Activated CD4-positive, alpha-beta memory T cell treated with anti-CD3 and anti-CD28 coated beads, Interleukin-2, amount 10 ng/mL, durations not matched to agents 7 days and 5 days (primary cell): ENCODE results near the gene PRPF40B. TPM values are rescaled to one million over a fixed set of nuclear protein-coding genes. Genes with fewer than 3 reads are reported as not detected.

ENCODE experiments used
- CTCF ChIA-PET: fragments of 350-600 bp; sonication (Branson Sonifier 250); formaldehyde crosslinking; loops from one replicate; lab custom pipeline; 2021; ENCODE audit warnings: antibody characterized with exemption, inconsistent platforms; lab: Charles Lee
- POLR2A ChIA-PET: fragments of 350-600 bp; sonication (Branson Sonifier 250); formaldehyde crosslinking; loops from one replicate; lab custom pipeline; 2021; ENCODE audit warnings: antibody characterized with exemption; lab: Charles Lee
- DNase-seq: peaks from one replicate; pipeline ENCODE4 v3.0.0-alpha.2; 2020
- H3K27ac Mint-ChIP-seq: one replicate; pipeline ENCODE4 v1.8.0; 2021; ENCODE audit warnings: mild to moderate bottlenecking, mixed read lengths
- H3K27me3 Mint-ChIP-seq: one replicate; pipeline ENCODE4 v1.8.0; 2021; ENCODE audit warnings: mixed read lengths
- H3K36me3 Mint-ChIP-seq: one replicate; pipeline ENCODE4 v1.8.0; 2021; ENCODE audit warnings: low read depth, mixed read lengths
- H3K4me1 Mint-ChIP-seq: one replicate; pipeline ENCODE4 v1.8.0; 2021; ENCODE audit warnings: mixed read lengths
- H3K4me3 Mint-ChIP-seq: one replicate; pipeline ENCODE4 v1.8.0; 2021; ENCODE audit warnings: mild to moderate bottlenecking, mixed read lengths
- H3K9me3 Mint-ChIP-seq: one replicate; pipeline ENCODE4 v1.8.0; 2021; ENCODE audit warnings: mixed read lengths
- total RNA-seq, 2 experiments: library from RNA; stranded (reverse); gene quantifications; one replicate each; pipeline ENCODE4 v1.2.3, GENCODE V29; 2021

Gene PRPF40B
- total RNA-seq, 2 experiments from 2014 or later = 8.0 to 8.7 TPM

- POLR2A ChIA-PET = interaction anchor here (1.1 to 4.4 kb wide), 6 partner anchors 20 to 98 kb away, joined by 3 to 38 read pairs (median 4); partner anchors contain the start of genes FMNL3 and TMBIM6
- H3K36me3 Mint-ChIP-seq = peaks cover 19% of the 10 kb centered on the region
- CTCF ChIA-PET = interaction anchor here (1.1 to 16.9 kb wide), 8 partner anchors 13 to 135 kb away, joined by 3 to 372 read pairs (median 8); partner anchors contain the start of genes FMNL3 and TMBIM6
These were observed 19.8 kb downstream of the PRPF40B start for GRCh38 chr12:49643135-49643534.

GRCh38 chr12:49643961-49644619 is 20.7 kb downstream of the PRPF40B start:
- DNase-seq = no peak
- Mint-ChIP-seq H3K27ac (peak overlapping the region; percentile 67), H3K27me3 (no peaks in the 10 kb centered on the region), H3K4me3 (no peak overlapping the region), H3K9me3 (no peaks in the 10 kb centered on the region), H3K36me3 (peaks cover 25% of the 10 kb centered on the region), H3K4me1 (peaks cover 21% of the 10 kb centered on the region)
- CTCF ChIA-PET = interaction anchor here (0.6 to 16.9 kb wide), 17 partner anchors 8 to 647 kb away, joined by 3 to 372 read pairs (median 4); partner anchors contain the start of genes FMNL3, PRPF40B and TMBIM6
- POLR2A ChIA-PET = interaction anchor here (1.1 to 4.4 kb wide), 6 partner anchors 19 to 97 kb away, joined by 3 to 38 read pairs (median 5); partner anchors contain the start of genes FMNL3 and TMBIM6

More at GRCh38 chr12:49643135-49643534, 19.8 kb downstream of the PRPF40B start:
- Mint-ChIP-seq H3K27me3 (no peaks in the 10 kb centered on the region), H3K27ac (no peak overlapping the region), H3K9me3 (no peaks in the 10 kb centered on the region), H3K4me3 (no peak overlapping the region), H3K4me1 (peaks cover 12% of the 10 kb centered on the region)
- DNase-seq = no peak

GRCh38 chr12:49644620-49644994 is 21.2 kb downstream of the PRPF40B start:
- ChIA-PET CTCF (interaction anchor here (0.6 to 16.9 kb wide), 18 partner anchors 9 to 648 kb away, joined by 3 to 372 read pairs (median 4); partner anchors contain the start of genes FMNL3, PRPF40B and TMBIM6), POLR2A (interaction anchor here (0.6 to 4.4 kb wide), 4 partner anchors 19 to 97 kb away, joined by 3 to 38 read pairs (median 5); partner anchors contain the start of genes FMNL3 and TMBIM6)
- Mint-ChIP-seq H3K36me3 (peaks cover 25% of the 10 kb centered on the region), H3K4me3 (no peak overlapping the region), H3K9me3 (no peaks in the 10 kb centered on the region), H3K27me3 (no peaks in the 10 kb centered on the region), H3K27ac (peak overlapping the region; percentile 67), H3K4me1 (peaks cover 24% of the 10 kb centered on the region)
- DNase-seq = peak; percentile 83

- no peaks in the 10 kb centered on the region for H3K9me3 Mint-ChIP-seq
- peak overlapping the region; percentile 61 for H3K27ac Mint-ChIP-seq
- peaks cover 32% of the 10 kb centered on the region for H3K36me3 Mint-ChIP-seq
- H3K27me3 Mint-ChIP-seq = no peaks in the 10 kb centered on the region
- no peak overlapping the region for H3K4me3 Mint-ChIP-seq
- ChIA-PET CTCF (interaction anchor here (0.5 to 16.9 kb wide), 23 partner anchors 9 to 1531 kb away, joined by 3 to 372 read pairs (median 4); partner anchors contain the start of genes FMNL3, PRPF40B and TMBIM6), POLR2A (interaction anchor here (0.6 to 4.4 kb wide), 4 partner anchors 18 to 96 kb away, joined by 3 to 38 read pairs (median 5); partner anchors contain the start of genes FMNL3 and TMBIM6)
- peaks cover 26% of the 10 kb centered on the region for H3K4me1 Mint-ChIP-seq
- no peak for DNase-seq
These were observed 22.0 kb downstream of the PRPF40B start for GRCh38 chr12:49645146-49646039.

GRCh38 chr12:49646331-49646830 is 23.0 kb downstream of the PRPF40B start:
- H3K4me1 Mint-ChIP-seq = peaks cover 26% of the 10 kb centered on the region
- H3K9me3 Mint-ChIP-seq = no peaks in the 10 kb centered on the region
- H3K4me3 Mint-ChIP-seq = no peak overlapping the region
- peaks cover 32% of the 10 kb centered on the region for H3K36me3 Mint-ChIP-seq
- no peaks in the 10 kb centered on the region for H3K27me3 Mint-ChIP-seq
- DNase-seq = no peak
- H3K27ac Mint-ChIP-seq = no peak overlapping the region
- ChIA-PET CTCF (interaction anchor here (1.4 to 16.9 kb wide), 3 partner anchors 10 to 61 kb away, joined by 5 to 372 read pairs (median 18); partner anchors contain the start of gene FMNL3), POLR2A (interaction anchor here (4.4 kb wide), 1 partner anchor 62 kb away, joined by 38 read pairs; the partner anchor contains the start of gene FMNL3)

- ChIA-PET CTCF (interaction anchor here (0.9 to 16.9 kb wide), 6 partner anchors 9 to 95 kb away, joined by 3 to 372 read pairs (median 10); partner anchors contain the start of genes FMNL3 and TMBIM6), POLR2A (interaction anchor here (0.7 to 2.1 kb wide), 5 partner anchors 24 to 94 kb away, joined by 3 to 12 read pairs (median 7); partner anchors contain the start of genes FMNL3 and TMBIM6)
- Mint-ChIP-seq H3K27me3 (no peaks in the 10 kb centered on the region), H3K27ac (no peak overlapping the region), H3K4me3 (no peak overlapping the region), H3K36me3 (peaks cover 32% of the 10 kb centered on the region), H3K9me3 (no peaks in the 10 kb centered on the region), H3K4me1 (peaks cover 26% of the 10 kb centered on the region)
- no peak for DNase-seq
These were observed 23.7 kb downstream of the PRPF40B start for GRCh38 chr12:49646871-49647654.

GRCh38 chr12:49647827-49648711 is 24.7 kb downstream of the PRPF40B start:
- Mint-ChIP-seq H3K9me3 (no peaks in the 10 kb centered on the region), H3K4me1 (peaks cover 26% of the 10 kb centered on the region), H3K4me3 (no peak overlapping the region), H3K27me3 (no peaks in the 10 kb centered on the region), H3K36me3 (peaks cover 33% of the 10 kb centered on the region), H3K27ac (peak overlapping the region; percentile 33)
- ChIA-PET POLR2A (interaction anchor here (0.7 to 2.1 kb wide), 11 partner anchors 12 to 100 kb away, joined by 3 to 12 read pairs (median 5); partner anchors contain the start of genes FMNL3 and TMBIM6), CTCF (interaction anchor here (0.5 to 16.9 kb wide), 15 partner anchors 8 to 130 kb away, joined by 3 to 372 read pairs (median 4); partner anchors contain the start of genes FMNL3 and TMBIM6)
- DNase-seq = no peak

- Mint-ChIP-seq H3K4me3 (no peak overlapping the region), H3K27me3 (no peaks in the 10 kb centered on the region), H3K36me3 (peaks cover 37% of the 10 kb centered on the region), H3K4me1 (peaks cover 26% of the 10 kb centered on the region), H3K27ac (peak overlapping the region; percentile 33), H3K9me3 (no peaks in the 10 kb centered on the region)
- POLR2A ChIA-PET = interaction anchor here (0.5 to 2.1 kb wide), 10 partner anchors 12 to 100 kb away, joined by 3 to 12 read pairs (median 5); partner anchors contain the start of genes FMNL3 and TMBIM6
- DNase-seq = no peak
- CTCF ChIA-PET = interaction anchor here (0.5 to 16.9 kb wide), 12 partner anchors 10 to 129 kb away, joined by 3 to 372 read pairs (median 4); partner anchors contain the start of genes FMNL3 and TMBIM6
These were observed 25.3 kb downstream of the PRPF40B start for GRCh38 chr12:49648712-49649003.

- DNase-seq = no peak
- no peaks in the 10 kb centered on the region for H3K27me3 Mint-ChIP-seq
- ChIA-PET CTCF (interaction anchor here (0.5 to 16.9 kb wide), 5 partner anchors 9 to 113 kb away, joined by 3 to 372 read pairs (median 5); partner anchors contain the start of genes FMNL3 and TMBIM6), POLR2A (interaction anchor here (0.8 to 2.1 kb wide), 5 partner anchors 8 to 58 kb away, joined by 3 to 12 read pairs (median 4); partner anchors contain the start of gene FMNL3)
- no peak overlapping the region for H3K4me3 Mint-ChIP-seq
- peaks cover 25% of the 10 kb centered on the region for H3K4me1 Mint-ChIP-seq
- H3K36me3 Mint-ChIP-seq = peaks cover 42% of the 10 kb centered on the region
- H3K27ac Mint-ChIP-seq = peak overlapping the region; percentile 40
- H3K9me3 Mint-ChIP-seq = no peaks in the 10 kb centered on the region
These were observed 26.1 kb downstream of the PRPF40B start for GRCh38 chr12:49649445-49649844.

- Mint-ChIP-seq H3K4me1 (peaks cover 20% of the 10 kb centered on the region), H3K36me3 (peaks cover 41% of the 10 kb centered on the region), H3K9me3 (no peaks in the 10 kb centered on the region), H3K4me3 (no peak overlapping the region), H3K27ac (no peak overlapping the region), H3K27me3 (no peaks in the 10 kb centered on the region)
- DNase-seq = no peak
- ChIA-PET CTCF (interaction anchor here (1.5 to 16.9 kb wide), 2 partner anchors 12 to 57 kb away, joined by 4 to 372 read pairs; partner anchors contain the start of gene FMNL3), POLR2A (interaction anchor here (1.1 kb wide), 1 partner anchor 8 kb away, joined by 4 read pairs; no protein-coding TSS in a partner anchor)
These were observed 26.5 kb downstream of the PRPF40B start for GRCh38 chr12:49649892-49650291.
